K562 (cell line): Measurements from ENCODE around the gene RPL29. TPM values are rescaled to one million over a fixed set of nuclear protein-coding genes. Genes with fewer than 3 reads are reported as not detected.

ENCODE experiments used
- ATAC-seq: fragments of 200-7000 bp; cut with Tn5 transposase; 3 replicates; pipeline ENCODE4 v1.9.1; 2020; ENCODE audit warnings: moderate library complexity
- BruUV-seq: library from RNA; stranded (reverse); fragments of 400-500 nt; replicated peaks from 2 replicates; lab custom pipeline; 2021; lab: Mats Ljungman, UMichigan
- CTCF ChIA-PET: fragments of 300-600 bp; formaldehyde crosslinking; extraction: SDS; loops from one replicate; lab custom pipeline; 2021; ENCODE audit warnings: low intra/inter-chr PET ratio; lab: Yijun Ruan, JAX
- POLR2A ChIA-PET: fragments of 300-600, 350-650 bp; sonication (Branson Sonifier 250); formaldehyde crosslinking; extraction: SDS; loops from one replicate; lab custom pipeline; 2021; ENCODE audit warnings: antibody characterized with exemption, inconsistent platforms; lab: Yijun Ruan, JAX
- DNase-seq, 4 experiments: peaks; one replicate each; pipeline versions ENCODE4 v3.0.0 to v3.0.0-alpha.2; 2011 to 2018; ENCODE audit warnings: low spot score in 3 of 4, mixed read lengths in 3 of 4; ENCODE audit errors: extremely low read depth in 1 of 4
- FAIRE-seq: peaks from 2 replicates; lab custom pipeline; 2011; peaks lifted over from hg19 to GRCh38; lab: Jason Lieb, UNC
- H2AFZ ChIP-seq: 2 replicates; pipeline ENCODE4 v1.6.0; 2011; ENCODE audit warnings: low read depth, low read length, control low read depth, inconsistent platforms
- H3K27ac ChIP-seq: fragments of 200-600 bp; 3 replicates; pipeline ENCODE4 v1.8.0; 2011; ENCODE audit warnings: low read depth, mild to moderate bottlenecking, control low read depth, inconsistent platforms, low read length, moderate library complexity, mixed read lengths; ENCODE audit errors: extremely low read depth
- H3K27me3 ChIP-seq, 2 experiments: fragments of 300-600 bp in 1 of 2; 2 replicates in 1 of 2; 3 replicates in 1 of 2; pipeline versions ENCODE4 v1.6.0 to v1.8.0; 2011; ENCODE audit warnings: inconsistent platforms in 2 of 2, low read length in 2 of 2, mild to moderate bottlenecking in 1 of 2, mixed read lengths in 1 of 2, moderate library complexity in 1 of 2; ENCODE audit not compliant: control insufficient read depth in 2 of 2, insufficient read depth in 2 of 2
- H3K36me3 ChIP-seq: fragments of 300-600 bp; 3 replicates; pipeline ENCODE4 v1.8.0; 2011; ENCODE audit warnings: mild to moderate bottlenecking, low read length, inconsistent platforms; ENCODE audit not compliant: control insufficient read depth, insufficient read depth
- H3K4me1 ChIP-seq, 2 experiments: fragments of 200-600 bp in 1 of 2; replicated peaks in 1 of 2; 2 replicates in 1 of 2; 3 replicates in 1 of 2; pipeline versions ENCODE4 v1.5.1 to v1.8.0; 2011; ENCODE audit warnings: inconsistent platforms in 2 of 2, low read length in 2 of 2, mild to moderate bottlenecking in 1 of 2, mixed read lengths in 1 of 2, moderate library complexity in 1 of 2; ENCODE audit not compliant: control insufficient read depth in 2 of 2, insufficient read depth in 2 of 2
- H3K4me2 ChIP-seq: 2 replicates; pipeline ENCODE4 v1.6.1; 2011; ENCODE audit warnings: low read length, control low read depth, inconsistent platforms, mixed read lengths; ENCODE audit not compliant: insufficient read depth
- H3K4me3 ChIP-seq: fragments of 200-600 bp; sonication (generic), shearing (Covaris generic); 2 replicates; pipeline ENCODE4 v1.5.1; 2016; ENCODE audit warnings: control low read depth, inconsistent platforms
- H3K79me2 ChIP-seq: fragments of 200-600 bp; 3 replicates; pipeline ENCODE4 v1.8.0; 2011; ENCODE audit warnings: low read length, inconsistent platforms; ENCODE audit not compliant: control insufficient read depth, insufficient read depth
- H3K9ac ChIP-seq, 2 experiments: 2 replicates each; pipeline versions ENCODE4 v1.6.0 to v1.6.1; 2011; ENCODE audit warnings: low read depth in 2 of 2, low read length in 2 of 2, control low read depth in 1 of 2, inconsistent platforms in 1 of 2, mild to moderate bottlenecking in 1 of 2, mixed read lengths in 1 of 2; ENCODE audit not compliant: insufficient read depth in 1 of 2
- H3K9me1 ChIP-seq: one replicate; pipeline ENCODE4 v1.6.0; 2011; ENCODE audit warnings: inconsistent platforms, mild to moderate bottlenecking, low read length, moderate library complexity; ENCODE audit not compliant: control insufficient read depth, insufficient read depth
- H3K9me3 ChIP-seq: replicated peaks from 2 replicates; pipeline ENCODE4 v1.5.1; 2011; ENCODE audit warnings: low read depth, low read length, inconsistent platforms; ENCODE audit not compliant: control insufficient read depth, insufficient read depth
- H4K20me1 ChIP-seq: replicated peaks from 2 replicates; pipeline ENCODE4 v1.6.1; 2011; ENCODE audit warnings: low read length, inconsistent platforms, mixed read lengths; ENCODE audit not compliant: control insufficient read depth, insufficient read depth
- NFE2L1 ChIP-seq: fragments of 450-650 bp; IDR thresholded peaks from 2 replicates; pipeline ENCODE4 v1.6.1; 2016; ENCODE audit warnings: missing genetic modification characterization, low read depth, mild to moderate bottlenecking, missing compliant biosample characterization, moderate library complexity, borderline replicate concordance
- RAD21 ChIP-seq, 2 experiments: fragments of 250-450 bp in 1 of 2; fragments of 450-650 bp in 1 of 2; sonication (Bioruptor Pico) in 1 of 2; formaldehyde crosslinking in 1 of 2; IDR thresholded peaks in 1 of 2; conservative IDR thresholded peaks in 1 of 2; 2 replicates each; pipeline versions ENCODE4 v1.4.0 to v1.8.0; 2020 to 2022; ENCODE audit warnings: mild to moderate bottlenecking in 2 of 2, moderate library complexity in 1 of 2
- SLC30A9 ChIP-seq: fragments of 250-450 bp; sonication (Bioruptor Pico); IDR thresholded peaks from 2 replicates; pipeline ENCODE4 v1.8.0; 2022; ENCODE audit warnings: mild to moderate bottlenecking, moderate library complexity
- SMC3 ChIP-seq: conservative IDR thresholded peaks from 2 replicates; pipeline ENCODE4 v1.6.1; 2011; ENCODE audit warnings: low read depth, low read length, improper control_type of control experiment; ENCODE audit not compliant: insufficient read depth
- ZBTB7A ChIP-seq: IDR thresholded peaks from 2 replicates; pipeline ENCODE4 v1.6.1; 2011; ENCODE audit warnings: low read depth, mild to moderate bottlenecking, low read length, moderate library complexity, borderline replicate concordance; ENCODE audit not compliant: control insufficient read depth
- WGBS: fragments of 100-300 bp; shearing (Covaris generic); methylation state at CpG from one replicate; pipeline ENCODE4 v1.1.6; 2016; ENCODE audit warnings: low coverage, mixed read lengths; ENCODE audit not compliant: insufficient coverage; ENCODE audit errors: missing lambda C conversion rate; 5-methylcytosine and 5-hydroxymethylcytosine counted together
- in situ Hi-C: fragments of 300-500 bp; cut with MboI; formaldehyde crosslinking; loops from 4 replicates; pipeline ENCODE4 v1.15.0; 2018; ENCODE audit warnings: inconsistent platforms, mixed read lengths
- intact Hi-C: fragments of 100-400 bp; cut with micrococcal nuclease; formaldehyde crosslinking; loops from 2 replicates; pipeline ENCODE4 v1.14.2; 2022
- polyA plus RNA-seq, 8 experiments: library from polyadenylated mRNA; depleted of rRNA in 4 of 8; stranded (reverse) in 5 of 8; unstranded in 3 of 8; fragments of >200 nt; fragmentation: Nextera tagmentation in 2 of 8; fragmentation: Illumina TruSeq in 1 of 8; extraction: Ambion mirVana in 2 of 8; extraction: Trizol in 1 of 8; gene quantifications; 2 replicates each; pipeline versions ENCODE4 v1.2.1 to v1.2.3, GENCODE V29; 2011 to 2014; ENCODE audit warnings: inconsistent platforms in 1 of 8, missing spikeins in 1 of 8
- total RNA-seq, 7 experiments: library from RNA; depleted of rRNA in 6 of 7; stranded (reverse); fragments of >200 nt in 6 of 7; fragmentation: Illumina TruSeq in 2 of 7; extraction: Trizol in 2 of 7; gene quantifications; 2 replicates each; pipeline versions ENCODE4 v1.2.1 to v1.2.3, GENCODE V29; 2011 to 2021; ENCODE audit warnings: low replicate concordance in 1 of 7
- TF ChIP-seq, protein P1 (sequence below): sonication (generic); formaldehyde crosslinking; IDR thresholded peaks from 2 replicates; pipeline ENCODE4 v1.8.0; 2022; ENCODE audit warnings: missing genetic modification reagents, mild to moderate bottlenecking, moderate library complexity, borderline replicate concordance
- TF ChIP-seq, protein P2 (sequence below): fragments of 450-650 bp; formaldehyde crosslinking; IDR thresholded peaks from 2 replicates; pipeline ENCODE4 v1.4.0; 2020; ENCODE audit warnings: mild to moderate bottlenecking, moderate library complexity
- TF ChIP-seq, protein P3 (sequence below): sonication (generic); formaldehyde crosslinking; IDR thresholded peaks from 2 replicates; pipeline ENCODE4 v1.8.1; 2023; ENCODE audit warnings: mild to moderate bottlenecking, missing genetic modification reagents

Gene RPL29
- total and polyA plus RNA-seq, 9 of the 15 experiments (the other 6 are each of a cell fraction or from before 2014, with no cell fraction given) = 568 to 1,475 (median 1,104) TPM

DNA sequence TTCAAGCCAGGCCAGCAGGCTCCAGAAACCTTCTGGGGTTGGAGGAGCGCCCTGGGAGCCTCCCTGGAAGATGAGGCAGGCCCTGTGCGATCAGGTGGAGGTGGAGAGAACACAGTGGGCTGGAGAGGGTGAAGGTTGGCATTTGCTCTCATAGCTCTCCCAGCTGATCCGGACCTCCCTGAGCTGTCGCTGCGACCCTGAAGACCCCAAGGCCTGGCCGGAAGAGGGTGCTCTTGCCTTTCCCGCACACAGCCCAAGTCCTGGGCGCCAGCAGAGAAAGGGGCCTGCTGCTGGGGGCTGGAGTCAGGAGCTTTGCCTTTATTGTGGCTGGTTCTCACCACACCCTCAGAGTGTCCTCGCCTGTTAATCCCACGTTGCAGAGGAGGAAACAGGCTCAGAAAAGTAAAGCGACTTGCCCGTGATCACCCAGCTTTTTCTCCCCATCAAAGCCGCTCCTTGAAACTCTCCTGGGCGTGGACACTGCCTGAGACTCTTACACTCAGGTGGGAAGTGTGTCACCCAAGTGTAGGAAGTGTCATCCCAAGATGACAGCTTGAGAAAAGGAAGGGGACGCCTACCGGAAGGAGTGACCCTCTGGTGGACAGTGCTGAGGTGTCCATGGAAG lies 8.6 kb upstream of the RPL29 start:
- Histone ChIP-seq H3K27ac (no peak overlapping the region), H2AFZ (no peak overlapping the region), H3K9me1 (no peaks in the 10 kb centered on the region), H3K79me2 (no peaks in the 10 kb centered on the region), H3K4me1 (peaks cover 26 to 39% of the 10 kb centered on the region in 2 experiments), H3K36me3 (no peaks in the 10 kb centered on the region), H4K20me1 (no peaks in the 10 kb centered on the region), H3K4me2 (no peak overlapping the region), H3K9me3 (no peaks in the 10 kb centered on the region), H3K9ac (peak overlapping the region in 1 of 2 experiments; percentile 76; a peak in 1 of 4 replicates), H3K27me3 (no peaks in the 10 kb centered on the region), H3K4me3 (no peak overlapping the region)
- DNase-seq = peak in 2 of 4 experiments; percentile 57 to 62
- ChIA-PET CTCF (interaction anchor here (5.3 kb wide), 1 partner anchor 140 kb away, joined by 36 read pairs; no protein-coding TSS in a partner anchor), POLR2A (interaction anchor here (0.7 to 1.2 kb wide), 6 partner anchors 8 to 69 kb away, joined by 3 to 5 read pairs (median 4); partner anchors contain the start of genes ABHD14B and RPL29)
- intact Hi-C loops = loop anchor here (5.0 kb wide), 5 partner anchors 48 to 443 kb away; partner anchors contain the start of genes GLYCTK and SEMA3G
- BruUV-seq = no TSS peak
- 9% methylated on average over 9 of the region's 16 CpGs for WGBS
- in situ Hi-C loops = loop anchor here (5.0 to 25.0 kb wide), 2 partner anchors 123 to 383 kb away; no protein-coding TSS in a partner anchor
- FAIRE-seq = peak; percentile 54
- peak; percentile 78 for ATAC-seq
- peak; percentile 93 for TF ChIP-seq ZBTB7A
- TF ChIP-seq, protein P1, sequence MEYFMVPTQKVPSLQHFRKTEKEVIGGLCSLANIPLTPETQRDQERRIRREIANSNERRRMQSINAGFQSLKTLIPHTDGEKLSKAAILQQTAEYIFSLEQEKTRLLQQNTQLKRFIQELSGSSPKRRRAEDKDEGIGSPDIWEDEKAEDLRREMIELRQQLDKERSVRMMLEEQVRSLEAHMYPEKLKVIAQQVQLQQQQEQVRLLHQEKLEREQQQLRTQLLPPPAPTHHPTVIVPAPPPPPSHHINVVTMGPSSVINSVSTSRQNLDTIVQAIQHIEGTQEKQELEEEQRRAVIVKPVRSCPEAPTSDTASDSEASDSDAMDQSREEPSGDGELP = peak; percentile 63; the same call in 1 of the 2 replicates
- TF ChIP-seq NFE2L1 (tag) = no peak
- TF ChIP-seq RAD21 (CRISPR knock-in tag; conservative IDR thresholded peaks at IDR 0.05 in 1 of 2, IDR thresholded peaks at IDR 0.05 in 1 of 2) = peak; percentile 65 to 81
- TF ChIP-seq, protein P2, sequence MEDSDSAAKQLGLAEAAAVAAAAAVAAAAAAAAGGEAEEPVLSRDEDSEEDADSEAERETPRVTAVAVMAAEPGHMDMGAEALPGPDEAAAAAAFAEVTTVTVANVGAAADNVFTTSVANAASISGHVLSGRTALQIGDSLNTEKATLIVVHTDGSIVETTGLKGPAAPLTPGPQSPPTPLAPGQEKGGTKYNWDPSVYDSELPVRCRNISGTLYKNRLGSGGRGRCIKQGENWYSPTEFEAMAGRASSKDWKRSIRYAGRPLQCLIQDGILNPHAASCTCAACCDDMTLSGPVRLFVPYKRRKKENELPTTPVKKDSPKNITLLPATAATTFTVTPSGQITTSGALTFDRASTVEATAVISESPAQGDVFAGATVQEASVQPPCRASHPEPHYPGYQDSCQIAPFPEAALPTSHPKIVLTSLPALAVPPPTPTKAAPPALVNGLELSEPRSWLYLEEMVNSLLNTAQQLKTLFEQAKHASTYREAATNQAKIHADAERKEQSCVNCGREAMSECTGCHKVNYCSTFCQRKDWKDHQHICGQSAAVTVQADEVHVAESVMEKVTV (CRISPR knock-in tag) = peak; percentile 39; the same call in 1 of the 2 replicates
- no peak for TF ChIP-seq SLC30A9 (CRISPR knock-in tag)
- TF ChIP-seq SMC3 = peak; percentile 49; the same call in 1 of the 2 replicates
- TF ChIP-seq, protein P3, sequence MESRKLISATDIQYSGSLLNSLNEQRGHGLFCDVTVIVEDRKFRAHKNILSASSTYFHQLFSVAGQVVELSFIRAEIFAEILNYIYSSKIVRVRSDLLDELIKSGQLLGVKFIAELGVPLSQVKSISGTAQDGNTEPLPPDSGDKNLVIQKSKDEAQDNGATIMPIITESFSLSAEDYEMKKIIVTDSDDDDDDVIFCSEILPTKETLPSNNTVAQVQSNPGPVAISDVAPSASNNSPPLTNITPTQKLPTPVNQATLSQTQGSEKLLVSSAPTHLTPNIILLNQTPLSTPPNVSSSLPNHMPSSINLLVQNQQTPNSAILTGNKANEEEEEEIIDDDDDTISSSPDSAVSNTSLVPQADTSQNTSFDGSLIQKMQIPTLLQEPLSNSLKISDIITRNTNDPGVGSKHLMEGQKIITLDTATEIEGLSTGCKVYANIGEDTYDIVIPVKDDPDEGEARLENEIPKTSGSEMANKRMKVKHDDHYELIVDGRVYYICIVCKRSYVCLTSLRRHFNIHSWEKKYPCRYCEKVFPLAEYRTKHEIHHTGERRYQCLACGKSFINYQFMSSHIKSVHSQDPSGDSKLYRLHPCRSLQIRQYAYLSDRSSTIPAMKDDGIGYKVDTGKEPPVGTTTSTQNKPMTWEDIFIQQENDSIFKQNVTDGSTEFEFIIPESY (CRISPR knock-in tag) = peak; percentile 57; the same call in 1 of the 2 replicates
